Measurements from ENCODE around the gene DEFB118.

DEFB118 gene

GRCh38 chr20:31403886-31404285 lies 35.5 kb downstream of the DEFB118 start:
- no peak overlapping the region for H3K4me3 ChIP-seq (ENCODE audit: low read depth, low read length)
- H3K9me3 ChIP-seq (ENCODE audit: control insufficient read depth, insufficient read depth, low read depth, low read length), result peaks cover 67% of the 10 kb centered on the region; the same call in 1 of the 2 replicates

GRCh38 chr20:31406115-31406514 lies 37.7 kb downstream of the DEFB118 start, which contains the start of gene DEFB121:
DEFB121 (minus strand) TSS chr20:31406215; CDS start chr20:31406152, 63 bp downstream.
- H3K27ac ChIP-seq (ENCODE audit: low read depth, low read length), result no peak within 1 kb of the TSS
- no peak within 1 kb of the TSS for H3K4me3 ChIP-seq (ENCODE audit: low read depth, low read length)
- no peak within 1 kb of the TSS for H3K9ac ChIP-seq (ENCODE audit: low read length)
- H3K4me1 ChIP-seq (ENCODE audit: control insufficient read depth, insufficient read depth, low read length), result no peaks in the 10 kb centered on the region
- H3K27me3 ChIP-seq (ENCODE audit: control insufficient read depth, insufficient read depth, low read length), result peaks cover 9% of the 10 kb centered on the region; the same call in 1 of the 2 replicates
- H3K36me3 ChIP-seq (ENCODE audit: control insufficient read depth, insufficient read depth, low read length), result no peaks in the 10 kb centered on the region
- H3K9me3 ChIP-seq (ENCODE audit: control insufficient read depth, insufficient read depth, low read depth, low read length), result peaks cover 62% of the 10 kb centered on the region; the same call in 1 of the 2 replicates

More at GRCh38 chr20:31403886-31404285, 35.5 kb downstream of the DEFB118 start:
- Histone ChIP-seq H3K27me3 (ENCODE audit: control insufficient read depth, insufficient read depth, low read length) (peaks cover 11% of the 10 kb centered on the region; the same call in 1 of the 2 replicates), H3K4me1 (ENCODE audit: control insufficient read depth, insufficient read depth, low read length) (no peaks in the 10 kb centered on the region), H3K36me3 (ENCODE audit: control insufficient read depth, insufficient read depth, low read length) (no peaks in the 10 kb centered on the region), H3K9ac (ENCODE audit: low read length) (no peak overlapping the region), H3K27ac (ENCODE audit: low read depth, low read length) (no peak overlapping the region)

- Histone ChIP-seq H3K27ac (ENCODE audit: low read depth, low read length) (no peak overlapping the region), H3K9me3 (ENCODE audit: control insufficient read depth, insufficient read depth, low read depth, low read length) (peaks cover 62% of the 10 kb centered on the region; the same call in 1 of the 2 replicates)
Observed at GRCh38 chr20:31410011-31410410, 41.6 kb downstream of the DEFB118 start.

DNA sequence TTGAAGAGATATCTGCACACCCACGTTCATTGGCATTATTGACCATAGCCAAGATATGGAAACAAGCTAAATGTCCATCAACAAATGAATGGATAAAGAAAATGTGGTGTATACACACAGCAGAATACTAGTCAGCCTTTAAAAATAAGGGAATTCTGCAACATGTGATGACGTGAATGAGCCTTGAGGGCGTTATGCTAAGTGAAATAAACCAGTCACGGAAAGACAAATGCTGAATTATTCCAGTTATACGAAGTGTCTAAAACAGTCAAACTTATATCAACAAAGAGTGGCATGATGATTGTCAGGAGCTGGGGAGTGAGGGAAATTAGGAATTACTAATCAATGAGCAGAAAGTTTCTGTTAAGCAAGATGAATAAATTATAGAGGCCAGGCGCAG lies 46.0 kb downstream of the DEFB118 start:
- Histone ChIP-seq H3K9me3 (ENCODE audit: control insufficient read depth, insufficient read depth, low read depth, low read length) (peaks cover 57% of the 10 kb centered on the region; the same call in 1 of the 2 replicates), H3K9ac (ENCODE audit: low read length) (no peak overlapping the region), H3K36me3 (ENCODE audit: control insufficient read depth, insufficient read depth, low read length) (no peaks in the 10 kb centered on the region), H3K4me3 (ENCODE audit: low read depth, low read length) (no peak overlapping the region), H3K4me1 (ENCODE audit: control insufficient read depth, insufficient read depth, low read length) (no peaks in the 10 kb centered on the region), H3K27me3 (ENCODE audit: control insufficient read depth, insufficient read depth, low read length) (peaks cover 6% of the 10 kb centered on the region; the same call in 1 of the 2 replicates), H3K27ac (ENCODE audit: low read depth, low read length) (no peak overlapping the region)

More at GRCh38 chr20:31410011-31410410, 41.6 kb downstream of the DEFB118 start:
- Histone ChIP-seq H3K4me3 (ENCODE audit: low read depth, low read length) (no peak overlapping the region), H3K9ac (ENCODE audit: low read length) (no peak overlapping the region), H3K27me3 (ENCODE audit: control insufficient read depth, insufficient read depth, low read length) (peaks cover 6% of the 10 kb centered on the region; the same call in 1 of the 2 replicates), H3K4me1 (ENCODE audit: control insufficient read depth, insufficient read depth, low read length) (no peaks in the 10 kb centered on the region), H3K36me3 (ENCODE audit: control insufficient read depth, insufficient read depth, low read length) (no peaks in the 10 kb centered on the region)

DNA sequence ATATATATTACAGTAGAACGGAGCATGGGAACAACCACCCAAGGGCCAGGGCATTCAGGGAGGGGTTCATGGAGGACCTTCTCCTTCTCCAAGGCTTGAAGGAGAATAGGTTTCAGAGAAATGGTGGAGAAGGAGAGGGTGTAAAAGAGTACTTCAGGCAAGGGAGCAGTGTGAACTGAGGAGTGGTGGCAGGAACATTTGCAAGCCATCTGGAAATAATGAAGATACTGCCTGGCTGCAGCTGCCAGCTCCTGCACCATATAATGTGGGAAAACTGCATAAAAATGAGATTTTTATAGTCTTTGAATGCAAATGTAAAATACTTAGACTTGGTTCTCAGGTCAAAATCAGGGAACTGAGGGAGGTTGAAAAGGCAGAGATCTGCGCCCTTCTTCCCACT lies 47.3 kb downstream of the DEFB118 start:
- H3K4me1 ChIP-seq (ENCODE audit: control insufficient read depth, insufficient read depth, low read length), result no peaks in the 10 kb centered on the region
- peaks cover 60% of the 10 kb centered on the region; the same call in 1 of the 2 replicates for H3K9me3 ChIP-seq (ENCODE audit: control insufficient read depth, insufficient read depth, low read depth, low read length)
- no peak overlapping the region for H3K4me3 ChIP-seq (ENCODE audit: low read depth, low read length)
- H3K9ac ChIP-seq (ENCODE audit: low read length), result no peak overlapping the region
- H3K36me3 ChIP-seq (ENCODE audit: control insufficient read depth, insufficient read depth, low read length), result no peaks in the 10 kb centered on the region
- peaks cover 6% of the 10 kb centered on the region; the same call in 1 of the 2 replicates for H3K27me3 ChIP-seq (ENCODE audit: control insufficient read depth, insufficient read depth, low read length)
- H3K27ac ChIP-seq (ENCODE audit: low read depth, low read length), result no peak overlapping the region

DNA sequence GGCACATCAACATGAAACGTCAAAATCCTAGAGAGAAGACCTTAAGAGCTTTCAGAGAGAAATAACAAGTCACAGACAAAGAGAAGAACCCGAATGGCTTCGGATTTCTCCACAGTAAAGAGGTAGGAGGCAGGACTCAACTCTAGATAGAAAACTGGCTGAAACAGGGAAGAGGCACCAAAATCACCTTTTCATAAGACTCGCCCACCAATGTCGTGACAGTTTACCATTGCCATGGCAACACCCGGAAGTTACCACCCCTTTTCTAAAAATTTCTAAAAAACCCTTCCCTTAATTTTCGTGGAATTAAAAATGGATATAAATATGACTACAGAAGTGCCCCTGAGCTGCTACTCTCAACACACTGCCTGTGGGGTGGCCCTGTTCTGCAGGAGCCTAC lies 49.9 kb downstream of the DEFB118 start:
- Histone ChIP-seq H3K27ac (ENCODE audit: low read depth, low read length) (no peak overlapping the region), H3K27me3 (ENCODE audit: control insufficient read depth, insufficient read depth, low read length) (no peaks in the 10 kb centered on the region; the same call in 1 of the 2 replicates), H3K9me3 (ENCODE audit: control insufficient read depth, insufficient read depth, low read depth, low read length) (peaks cover 51% of the 10 kb centered on the region; the same call in 1 of the 2 replicates), H3K36me3 (ENCODE audit: control insufficient read depth, insufficient read depth, low read length) (no peaks in the 10 kb centered on the region), H3K4me3 (ENCODE audit: low read depth, low read length) (no peak overlapping the region), H3K4me1 (ENCODE audit: control insufficient read depth, insufficient read depth, low read length) (no peaks in the 10 kb centered on the region), H3K9ac (ENCODE audit: low read length) (no peak overlapping the region)
